Measurements from ENCODE around the gene CD3G.

GRCh38 chr11:118312328-118312727 is 31.8 kb upstream of the CD3G start:
- TF ChIP-seq CTCF (IDR thresholded peaks at IDR 0.05) (no peak), EZH2 (IDR thresholded peaks at IDR 0.05) (no peak)
